Neural cell (in vitro differentiated cells): Measurements from ENCODE around the gene RBM3. TPM values are rescaled to one million over a fixed set of nuclear protein-coding genes. Genes with fewer than 3 reads are reported as not detected.

Experiments used
- H2AFZ ChIP-seq: fragments of 200-600, 300-800 bp; sonication (generic), shearing (Covaris generic); 2 replicates; pipeline ENCODE4 v1.6.0; 2014; ENCODE audit warnings: low read depth, mild to moderate bottlenecking, antibody characterized with exemption, low read length, moderate library complexity
- H3F3A ChIP-seq: fragments of 200-600 bp; shearing (Covaris generic); 2 replicates; pipeline ENCODE4 v1.6.1; 2016; ENCODE audit warnings: mild to moderate bottlenecking, moderate library complexity, mixed read lengths, antibody characterized with exemption, low read length; ENCODE audit not compliant: insufficient read depth, poor library complexity, severe bottlenecking
- H3K27ac ChIP-seq: fragments of 200-600, 300-800 bp; sonication (generic), shearing (Covaris generic); 2 replicates; pipeline ENCODE4 v1.5.1; 2014; ENCODE audit warnings: mild to moderate bottlenecking, low read length, moderate library complexity
- H3K27me3 ChIP-seq: fragments of 300-800, 200-600 bp; sonication (generic), shearing (Covaris generic); 2 replicates; pipeline ENCODE4 v1.6.0; 2014; ENCODE audit warnings: mild to moderate bottlenecking, low read depth, low read length, moderate library complexity; ENCODE audit not compliant: insufficient read depth
- H3K36me3 ChIP-seq: fragments of 300-800, 200-600 bp; sonication (generic), shearing (Covaris generic); 2 replicates; pipeline ENCODE4 v1.5.1; 2014; ENCODE audit warnings: mild to moderate bottlenecking, antibody characterized with exemption, low read length, moderate library complexity; ENCODE audit not compliant: insufficient read depth
- H3K4me2 ChIP-seq: fragments of 300-800, 200-600 bp; sonication (generic), shearing (Covaris generic); 2 replicates; pipeline ENCODE4 v1.6.0; 2014; ENCODE audit warnings: mild to moderate bottlenecking, low read length
- H3K4me3 ChIP-seq: fragments of 300-800, 200-600 bp; sonication (generic), shearing (Covaris generic); 2 replicates; pipeline ENCODE4 v1.5.1; 2014; ENCODE audit warnings: mild to moderate bottlenecking, low read length, moderate library complexity
- H3K79me2 ChIP-seq: fragments of 200-600 bp; shearing (Covaris generic); replicated peaks from 2 replicates; pipeline ENCODE4 v1.6.0; 2014; ENCODE audit warnings: mild to moderate bottlenecking, low read length, moderate library complexity; ENCODE audit not compliant: insufficient read depth
- H3K9ac ChIP-seq: fragments of 300-800, 200-600 bp; sonication (generic), shearing (Covaris generic); 2 replicates; pipeline ENCODE4 v1.6.1; 2016; ENCODE audit warnings: mild to moderate bottlenecking, low read length, mixed read lengths
- H3K9me2 ChIP-seq: fragments of 200-600 bp; shearing (Covaris generic); 2 replicates; pipeline ENCODE4 v1.6.1; 2016; ENCODE audit warnings: mild to moderate bottlenecking, low read length, mixed read lengths; ENCODE audit not compliant: insufficient read depth
- H3K9me3 ChIP-seq: fragments of 200-600, 300-800 bp; sonication (generic), shearing (Covaris generic); 2 replicates; pipeline ENCODE4 v1.6.1; 2016; ENCODE audit warnings: mild to moderate bottlenecking, mixed run types, low read length, moderate library complexity, mixed read lengths
- H4K20me1 ChIP-seq: fragments of 200-600 bp; shearing (Covaris generic); 2 replicates; pipeline ENCODE4 v1.6.1; 2016; ENCODE audit warnings: mild to moderate bottlenecking, mixed run types; ENCODE audit not compliant: insufficient read depth
- CTCF ChIP-seq: fragments of 450-650 bp; IDR thresholded peaks from 2 replicates; pipeline ENCODE4 v1.5.1; 2014; ENCODE audit warnings: antibody characterized with exemption, mild to moderate bottlenecking, moderate library complexity; ENCODE audit not compliant: poor library complexity, severe bottlenecking
- EP300 ChIP-seq: fragments of 450-650 bp; conservative IDR thresholded peaks from 2 replicates; pipeline ENCODE4 v1.6.1; 2014; ENCODE audit warnings: antibody characterized with exemption, mild to moderate bottlenecking, moderate library complexity; ENCODE audit not compliant: poor library complexity, severe bottlenecking
- EZH2 ChIP-seq: fragments of 200-600, 300-800 bp; shearing (Covaris generic), sonication (generic); IDR thresholded peaks from 2 replicates; pipeline ENCODE4 v1.6.1; 2014; ENCODE audit warnings: antibody characterized with exemption, low read length, borderline replicate concordance, mild to moderate bottlenecking; ENCODE audit not compliant: insufficient read depth, poor library complexity, severe bottlenecking
- MXI1 ChIP-seq: fragments of 450-650 bp; conservative IDR thresholded peaks from 2 replicates; pipeline ENCODE4 v1.6.1; 2014; ENCODE audit warnings: antibody characterized with exemption, mild to moderate bottlenecking; ENCODE audit not compliant: poor library complexity, severe bottlenecking
- POLR2AphosphoS5 ChIP-seq: IDR thresholded peaks from 2 replicates; pipeline ENCODE4 v1.6.1; 2012
- RAD21 ChIP-seq: fragments of 450-650 bp; conservative IDR thresholded peaks from 2 replicates; pipeline ENCODE4 v1.6.1; 2014; ENCODE audit warnings: antibody characterized with exemption, mild to moderate bottlenecking, moderate library complexity
- REST ChIP-seq: IDR thresholded peaks from 2 replicates; pipeline ENCODE4 v1.6.1; 2012; ENCODE audit warnings: borderline replicate concordance
- SMC3 ChIP-seq: fragments of 450-650 bp; conservative IDR thresholded peaks from 2 replicates; pipeline ENCODE4 v1.6.1; 2014; ENCODE audit warnings: antibody characterized with exemption, mild to moderate bottlenecking, moderate library complexity; ENCODE audit not compliant: poor library complexity
- TAF1 ChIP-seq: IDR thresholded peaks from 2 replicates; pipeline ENCODE4 v1.6.1; 2012; ENCODE audit warnings: low read depth
- polyA plus RNA-seq: library from polyadenylated mRNA; depleted of rRNA; stranded (reverse); fragments of >200 nt; gene quantifications from 2 replicates; pipeline ENCODE4 v1.2.3, GENCODE V29; 2014

Gene RBM3
- polyA plus RNA-seq, 1 donor from 2014 or later, result 378 TPM

DNA sequence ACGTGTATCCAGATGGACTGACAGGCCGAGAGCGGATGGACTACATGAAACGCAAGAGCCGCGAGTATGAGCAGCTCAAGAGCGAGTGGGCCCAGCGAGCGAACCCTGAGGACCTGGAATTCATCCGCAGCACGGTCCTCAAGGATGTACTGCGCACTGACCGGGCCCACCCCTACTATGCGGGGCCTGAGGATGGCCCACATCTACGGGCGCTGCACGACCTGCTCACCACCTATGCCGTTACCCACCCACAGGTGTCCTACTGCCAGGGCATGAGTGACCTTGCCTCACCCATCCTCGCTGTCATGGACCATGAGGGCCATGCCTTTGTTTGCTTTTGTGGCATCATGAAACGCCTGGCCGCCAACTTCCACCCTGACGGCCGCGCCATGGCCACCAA lies 14.6 kb upstream of the RBM3 start:
- H2AFZ ChIP-seq, result no peak overlapping the region
- H3F3A ChIP-seq, result no peaks in the 10 kb centered on the region
- H3K79me2 ChIP-seq, result no peaks in the 10 kb centered on the region
- H3K27me3 ChIP-seq, result no peaks in the 10 kb centered on the region
- H3K9me2 ChIP-seq, result no peaks in the 10 kb centered on the region
- no peak overlapping the region for H3K4me3 ChIP-seq
- no peak overlapping the region for H3K4me2 ChIP-seq
- no peaks in the 10 kb centered on the region for H3K9me3 ChIP-seq
- no peak overlapping the region for H3K9ac ChIP-seq
- no peaks in the 10 kb centered on the region for H3K36me3 ChIP-seq
- H4K20me1 ChIP-seq, result no peaks in the 10 kb centered on the region
- no peak overlapping the region for H3K27ac ChIP-seq
- TF ChIP-seq TAF1 (no peak), SMC3 (no peak), MXI1 (no peak)

- Histone ChIP-seq H2AFZ (no peak overlapping the region), H3K9ac (no peak overlapping the region), H3K9me3 (no peaks in the 10 kb centered on the region), H4K20me1 (no peaks in the 10 kb centered on the region), H3K9me2 (no peaks in the 10 kb centered on the region), H3K36me3 (no peaks in the 10 kb centered on the region), H3K27ac (no peak overlapping the region), H3K4me2 (no peak overlapping the region), H3K27me3 (no peaks in the 10 kb centered on the region), H3K79me2 (no peaks in the 10 kb centered on the region), H3K4me3 (no peak overlapping the region), H3F3A (no peaks in the 10 kb centered on the region)
- TF ChIP-seq REST (no peak), SMC3 (no peak), EP300 (no peak), RAD21 (no peak), MXI1 (no peak), EZH2 (no peak), POLR2AphosphoS5 (no peak), TAF1 (no peak), CTCF (no peak)
Observed at GRCh38 chrX:48560056-48560455, 14.2 kb upstream of the RBM3 start.

- Histone ChIP-seq H3K36me3 (no peaks in the 10 kb centered on the region), H3K79me2 (no peaks in the 10 kb centered on the region), H3K27ac (no peak overlapping the region), H3K9me2 (no peaks in the 10 kb centered on the region), H3K9ac (no peak overlapping the region), H3K27me3 (no peaks in the 10 kb centered on the region), H2AFZ (no peak overlapping the region), H3K4me2 (no peak overlapping the region), H4K20me1 (no peaks in the 10 kb centered on the region), H3K4me3 (no peak overlapping the region), H3K9me3 (no peaks in the 10 kb centered on the region), H3F3A (no peaks in the 10 kb centered on the region)
- no peak for TF ChIP-seq RAD21
- no peak for TF ChIP-seq SMC3
- no peak for TF ChIP-seq REST
- no peak for TF ChIP-seq EZH2
- no peak for TF ChIP-seq POLR2AphosphoS5
Observed at GRCh38 chrX:48560681-48561080, 13.6 kb upstream of the RBM3 start.
